Measurements from ENCODE around the gene MYO7B. TPM values are rescaled to one million over a fixed set of nuclear protein-coding genes. Genes with fewer than 3 reads are reported as not detected.

MYO7B gene
- total RNA-seq, 1 donor from 2014 or later = 0.44 TPM

GRCh38 chr2:127661072-127661649 lies 125.7 kb downstream of the MYO7B start:
- peak overlapping the region; percentile 99 for H3K27ac ChIP-seq (replicated peaks)
- peaks cover 7% of the 10 kb centered on the region for H3K27me3 ChIP-seq (ENCODE audit: low read depth)
- H3K36me3 ChIP-seq = peaks cover 34% of the 10 kb centered on the region
- H3K4me1 ChIP-seq = peaks cover 97% of the 10 kb centered on the region
- intact Hi-C loops (cut with micrococcal nuclease) = no loop called here
- H3K9me3 ChIP-seq (replicated peaks) = no peaks in the 10 kb centered on the region
- TF ChIP-seq CTCF (IDR thresholded peaks at IDR 0.05; ENCODE audit: borderline replicate concordance) = no peak
- H3K4me3 ChIP-seq = peak overlapping the region; percentile 28
- DNase-seq = no peak

GRCh38 chr2:127661949-127662510 lies 126.5 kb downstream of the MYO7B start:
- H3K27ac ChIP-seq (replicated peaks) = peak overlapping the region; percentile 99
- intact Hi-C loops (cut with micrococcal nuclease) = no loop called here
- peak; percentile 49 for TF ChIP-seq CTCF (IDR thresholded peaks at IDR 0.05; ENCODE audit: borderline replicate concordance)
- H3K9me3 ChIP-seq (replicated peaks) = no peaks in the 10 kb centered on the region
- no peak for DNase-seq
- peak overlapping the region; percentile 28 for H3K4me3 ChIP-seq
- H3K4me1 ChIP-seq = peaks cover 97% of the 10 kb centered on the region
- peaks cover 28% of the 10 kb centered on the region for H3K36me3 ChIP-seq
- H3K27me3 ChIP-seq (ENCODE audit: low read depth) = peaks cover 7% of the 10 kb centered on the region

GRCh38 chr2:127662937-127663565 lies 127.6 kb downstream of the MYO7B start:
- Histone ChIP-seq H3K27me3 (ENCODE audit: low read depth) (peaks cover 7% of the 10 kb centered on the region), H3K4me3 (peak overlapping the region; percentile 62), H3K27ac (replicated peaks) (peak overlapping the region; percentile 99), H3K36me3 (peaks cover 18% of the 10 kb centered on the region), H3K4me1 (peaks cover 97% of the 10 kb centered on the region), H3K9me3 (replicated peaks) (peaks cover 2% of the 10 kb centered on the region)
- no peak for DNase-seq
- intact Hi-C loops (cut with micrococcal nuclease) = no loop called here
- TF ChIP-seq CTCF (IDR thresholded peaks at IDR 0.05; ENCODE audit: borderline replicate concordance) = no peak

GRCh38 chr2:127663566-127664064 lies 128.1 kb downstream of the MYO7B start:
- Histone ChIP-seq H3K36me3 (peaks cover 12% of the 10 kb centered on the region), H3K4me3 (peak overlapping the region; percentile 62), H3K27ac (replicated peaks) (peak overlapping the region; percentile 99), H3K4me1 (peaks cover 97% of the 10 kb centered on the region), H3K27me3 (ENCODE audit: low read depth) (peaks cover 7% of the 10 kb centered on the region), H3K9me3 (replicated peaks) (peaks cover 3% of the 10 kb centered on the region)
- no peak for DNase-seq
- TF ChIP-seq CTCF (IDR thresholded peaks at IDR 0.05; ENCODE audit: borderline replicate concordance) = no peak
- intact Hi-C loops (cut with micrococcal nuclease) = no loop called here

- peak; percentile 59 for DNase-seq
- peaks cover 97% of the 10 kb centered on the region for H3K4me1 ChIP-seq
- peaks cover 8% of the 10 kb centered on the region for H3K36me3 ChIP-seq
- H3K9me3 ChIP-seq (replicated peaks) = peaks cover 3% of the 10 kb centered on the region
- H3K4me3 ChIP-seq = peak overlapping the region; percentile 62
- intact Hi-C loops (cut with micrococcal nuclease) = no loop called here
- no peak for TF ChIP-seq CTCF (IDR thresholded peaks at IDR 0.05; ENCODE audit: borderline replicate concordance)
- peaks cover 7% of the 10 kb centered on the region for H3K27me3 ChIP-seq (ENCODE audit: low read depth)
- peak overlapping the region; percentile 99 for H3K27ac ChIP-seq (replicated peaks)
These were observed 128.8 kb downstream of the MYO7B start for GRCh38 chr2:127664065-127664894.
